ENCODE results near the gene CCDC85B. TPM values are rescaled to one million over a fixed set of nuclear protein-coding genes. Genes with fewer than 3 reads are reported as not detected.
A peak's percentile ranks its signal among the peaks of the same experiment; 100 is the strongest.

The CCDC85B gene
- total RNA-seq, 1 donor from 2014 or later: 3.9 TPM

- H3K27ac Mint-ChIP-seq: peak overlapping the region; percentile 100
- peaks cover 70% of the 10 kb centered on the region for H3F3A ChIP-seq (ENCODE audit: low read depth)
- H3K79me2 ChIP-seq (ENCODE audit: low read depth): peaks cover 58% of the 10 kb centered on the region
- H3K9me3 Mint-ChIP-seq: peaks cover 5% of the 10 kb centered on the region
- peaks cover 47% of the 10 kb centered on the region for H4K20me1 ChIP-seq (ENCODE audit: low read depth)
- peaks cover 34% of the 10 kb centered on the region for H3K36me3 Mint-ChIP-seq
- H3K4me1 Mint-ChIP-seq: peaks cover 35% of the 10 kb centered on the region
- peak overlapping the region; percentile 95 for H3K27ac ChIP-seq
- H3K36me3 ChIP-seq: peaks cover 7% of the 10 kb centered on the region
- no peaks in the 10 kb centered on the region for H3K27me3 ChIP-seq
- H3K4me3 ChIP-seq: peak overlapping the region; percentile 87
- H3K4me2 ChIP-seq: peak overlapping the region; percentile 90
- no peak for DNase-seq (ENCODE audit: low spot score)
- peaks cover 10% of the 10 kb centered on the region for H3K4me1 ChIP-seq
- H2AFZ ChIP-seq (replicated peaks): no peak overlapping the region
- H3K9me3 ChIP-seq (ENCODE audit: low read depth): no peaks in the 10 kb centered on the region
- H3K9ac ChIP-seq: peak overlapping the region; percentile 56
- TF ChIP-seq EZH2 (IDR thresholded peaks at IDR 0.05): no peak
- TF ChIP-seq EZH2phosphoT487 (IDR thresholded peaks at IDR 0.05): no peak
- TF ChIP-seq, protein P1, sequence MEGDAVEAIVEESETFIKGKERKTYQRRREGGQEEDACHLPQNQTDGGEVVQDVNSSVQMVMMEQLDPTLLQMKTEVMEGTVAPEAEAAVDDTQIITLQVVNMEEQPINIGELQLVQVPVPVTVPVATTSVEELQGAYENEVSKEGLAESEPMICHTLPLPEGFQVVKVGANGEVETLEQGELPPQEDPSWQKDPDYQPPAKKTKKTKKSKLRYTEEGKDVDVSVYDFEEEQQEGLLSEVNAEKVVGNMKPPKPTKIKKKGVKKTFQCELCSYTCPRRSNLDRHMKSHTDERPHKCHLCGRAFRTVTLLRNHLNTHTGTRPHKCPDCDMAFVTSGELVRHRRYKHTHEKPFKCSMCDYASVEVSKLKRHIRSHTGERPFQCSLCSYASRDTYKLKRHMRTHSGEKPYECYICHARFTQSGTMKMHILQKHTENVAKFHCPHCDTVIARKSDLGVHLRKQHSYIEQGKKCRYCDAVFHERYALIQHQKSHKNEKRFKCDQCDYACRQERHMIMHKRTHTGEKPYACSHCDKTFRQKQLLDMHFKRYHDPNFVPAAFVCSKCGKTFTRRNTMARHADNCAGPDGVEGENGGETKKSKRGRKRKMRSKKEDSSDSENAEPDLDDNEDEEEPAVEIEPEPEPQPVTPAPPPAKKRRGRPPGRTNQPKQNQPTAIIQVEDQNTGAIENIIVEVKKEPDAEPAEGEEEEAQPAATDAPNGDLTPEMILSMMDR (IDR thresholded peaks at IDR 0.05): no peak
- H3K4me3 Mint-ChIP-seq: peak overlapping the region; percentile 95
- peaks cover 29% of the 10 kb centered on the region for H3K27me3 Mint-ChIP-seq (ENCODE audit: insufficient read depth, low read depth)
Observed at GRCh38 chr11:65858681-65859087, 31.8 kb upstream of the CCDC85B start.

DNA sequence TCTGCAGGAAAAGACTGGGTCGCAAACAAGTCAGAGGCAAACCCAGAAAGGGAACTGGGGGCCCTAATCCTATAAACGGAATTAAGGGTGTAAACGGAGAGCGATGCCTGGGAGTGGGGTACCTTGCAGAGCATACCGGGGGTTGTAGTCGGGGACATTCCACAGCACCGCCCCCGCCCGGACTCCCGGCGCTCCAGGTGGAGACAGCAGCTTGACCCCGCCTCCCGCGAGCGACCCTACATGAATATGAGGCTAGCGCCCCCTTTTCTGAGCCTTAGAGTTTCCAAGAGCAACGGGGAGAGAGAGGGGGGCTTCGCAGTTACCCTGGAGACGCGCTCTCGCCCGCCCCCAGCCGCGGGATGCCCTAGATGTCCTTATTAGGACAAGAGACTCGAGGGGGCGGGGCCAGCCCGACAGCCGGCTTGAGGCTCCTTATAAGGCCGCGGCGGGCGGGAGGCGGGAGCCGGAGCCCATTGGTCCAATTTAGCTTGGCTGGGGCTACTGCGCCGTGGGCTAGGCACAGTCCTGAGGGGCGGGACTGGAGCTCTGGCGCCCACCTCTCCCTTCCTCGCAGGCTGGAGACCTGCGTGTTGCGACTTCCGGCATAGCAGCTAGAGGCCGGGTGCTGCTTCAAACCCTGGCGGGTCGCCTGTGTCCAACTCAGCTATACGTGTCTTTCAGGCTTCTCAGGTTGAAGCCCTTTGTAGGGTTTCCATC is 31.2 kb upstream of the CCDC85B start:
- peaks cover 53% of the 10 kb centered on the region for H3K79me2 ChIP-seq (ENCODE audit: low read depth)
- Mint-ChIP-seq H3K36me3 (peaks cover 31% of the 10 kb centered on the region), H3K27ac (peak overlapping the region; percentile 100), H3K9me3 (peaks cover 3% of the 10 kb centered on the region), H3K4me3 (peak overlapping the region; percentile 95), H3K27me3 (ENCODE audit: insufficient read depth, low read depth) (peaks cover 27% of the 10 kb centered on the region), H3K4me1 (peaks cover 35% of the 10 kb centered on the region)
- TF ChIP-seq EZH2 (IDR thresholded peaks at IDR 0.05): no peak
- TF ChIP-seq, protein P1 (IDR thresholded peaks at IDR 0.05): peak; percentile 48
- H3K9me3 ChIP-seq (ENCODE audit: low read depth): no peaks in the 10 kb centered on the region
- peak overlapping the region; percentile 56 for H3K9ac ChIP-seq
- H3K4me1 ChIP-seq: peaks cover 10% of the 10 kb centered on the region
- peak overlapping the region; percentile 95 for H3K27ac ChIP-seq
- peaks cover 65% of the 10 kb centered on the region for H3F3A ChIP-seq (ENCODE audit: low read depth)
- no peak overlapping the region for H2AFZ ChIP-seq (replicated peaks)
- peak overlapping the region; percentile 90 for H3K4me2 ChIP-seq
- H3K4me3 ChIP-seq: peak overlapping the region; percentile 87
- no peaks in the 10 kb centered on the region for H3K27me3 ChIP-seq
- peaks cover 41% of the 10 kb centered on the region for H4K20me1 ChIP-seq (ENCODE audit: low read depth)
- peak; percentile 100 for DNase-seq (ENCODE audit: low spot score)
- H3K36me3 ChIP-seq: peaks cover 7% of the 10 kb centered on the region

GRCh38 chr11:65859812-65860277 is 30.6 kb upstream of the CCDC85B start:
- H3K4me3 ChIP-seq: peak overlapping the region; percentile 87
- peak overlapping the region; percentile 90 for H3K4me2 ChIP-seq
- Mint-ChIP-seq H3K27ac (peak overlapping the region; percentile 100), H3K27me3 (ENCODE audit: insufficient read depth, low read depth) (peaks cover 23% of the 10 kb centered on the region), H3K9me3 (peaks cover 3% of the 10 kb centered on the region), H3K4me3 (peak overlapping the region; percentile 95), H3K4me1 (peaks cover 33% of the 10 kb centered on the region), H3K36me3 (peaks cover 25% of the 10 kb centered on the region)
- peaks cover 35% of the 10 kb centered on the region for H4K20me1 ChIP-seq (ENCODE audit: low read depth)
- peak overlapping the region; percentile 1 for H3K9ac ChIP-seq
- peaks cover 59% of the 10 kb centered on the region for H3F3A ChIP-seq (ENCODE audit: low read depth)
- H3K79me2 ChIP-seq (ENCODE audit: low read depth): peaks cover 47% of the 10 kb centered on the region
- H3K9me3 ChIP-seq (ENCODE audit: low read depth): no peaks in the 10 kb centered on the region
- H2AFZ ChIP-seq (replicated peaks): peak overlapping the region; percentile 20
- no peaks in the 10 kb centered on the region for H3K27me3 ChIP-seq
- H3K4me1 ChIP-seq: peaks cover 10% of the 10 kb centered on the region
- H3K36me3 ChIP-seq: peaks cover 7% of the 10 kb centered on the region
- TF ChIP-seq EZH2phosphoT487 (IDR thresholded peaks at IDR 0.05) (no peak), EZH2 (IDR thresholded peaks at IDR 0.05) (no peak)
- TF ChIP-seq, protein P1 (IDR thresholded peaks at IDR 0.05): no peak
- DNase-seq (ENCODE audit: low spot score): peak; percentile 64
- H3K27ac ChIP-seq: peak overlapping the region; percentile 88

Data from neural progenitor cell (in vitro differentiated cells).